ENCODE results near the gene ATG16L1.
A peak's percentile ranks its signal among the peaks of the same experiment; 100 is the strongest.

ATG16L1 gene

GRCh38 chr2:233235977-233236376 is 15.5 kb upstream of the ATG16L1 start:
- no peak for TF ChIP-seq CTCF (IDR thresholded peaks at IDR 0.05; ENCODE audit: insufficient read depth, low read depth, low read length, missing control alignments)
- DNase-seq (ENCODE audit: low read depth), result no peak
- no peak overlapping the region for H3K4me3 ChIP-seq (ENCODE audit: low read depth, low read length)

- H3K4me3 ChIP-seq (ENCODE audit: low read depth, low read length), result no peak overlapping the region
- no peak for TF ChIP-seq CTCF (IDR thresholded peaks at IDR 0.05; ENCODE audit: insufficient read depth, low read depth, low read length, missing control alignments)
- DNase-seq (ENCODE audit: low read depth), result no peak
These were observed 14.5 kb upstream of the ATG16L1 start for GRCh38 chr2:233236820-233237589.

GRCh38 chr2:233240897-233241296 is 10.6 kb upstream of the ATG16L1 start:
- no peak for TF ChIP-seq CTCF (IDR thresholded peaks at IDR 0.05; ENCODE audit: insufficient read depth, low read depth, low read length, missing control alignments)
- peak; percentile 73 for DNase-seq (ENCODE audit: low read depth)

GRCh38 chr2:233241803-233242202 is 9.7 kb upstream of the ATG16L1 start:
- H3K4me3 ChIP-seq (ENCODE audit: low read depth, low read length), result no peak overlapping the region

More at GRCh38 chr2:233240897-233241296, 10.6 kb upstream of the ATG16L1 start:
- no peak overlapping the region for H3K4me3 ChIP-seq (ENCODE audit: low read depth, low read length)

GRCh38 chr2:233242231-233242927 is 9.1 kb upstream of the ATG16L1 start:
- H3K4me3 ChIP-seq (ENCODE audit: low read depth, low read length), result no peak overlapping the region
- DNase-seq (ENCODE audit: low read depth), result peak; percentile 35
- no peak for TF ChIP-seq CTCF (IDR thresholded peaks at IDR 0.05; ENCODE audit: insufficient read depth, low read depth, low read length, missing control alignments)

More at GRCh38 chr2:233241803-233242202, 9.7 kb upstream of the ATG16L1 start:
- TF ChIP-seq CTCF (IDR thresholded peaks at IDR 0.05; ENCODE audit: insufficient read depth, low read depth, low read length, missing control alignments), result no peak
- no peak for DNase-seq (ENCODE audit: low read depth)

GRCh38 chr2:233243348-233243747 is 8.1 kb upstream of the ATG16L1 start:
- no peak for DNase-seq (ENCODE audit: low read depth)
- TF ChIP-seq CTCF (IDR thresholded peaks at IDR 0.05; ENCODE audit: insufficient read depth, low read depth, low read length, missing control alignments), result no peak
- no peak overlapping the region for H3K4me3 ChIP-seq (ENCODE audit: low read depth, low read length)
